Measurements from ENCODE around the gene C16orf87. TPM values are rescaled to one million over a fixed set of nuclear protein-coding genes. Genes with fewer than 3 reads are reported as not detected.

Gene C16orf87
- total RNA-seq, 1 experiment from 2014 or later, result 13.5 TPM

GRCh38 chr16:46763147-46763546 lies 67.8 kb downstream of the C16orf87 start:
- no peak for TF ChIP-seq CTCF (IDR thresholded peaks at IDR 0.05; ENCODE audit: unreplicated experiment)
- CTCF ChIA-PET, result no interaction called here
- H3K4me3 Mint-ChIP-seq (ENCODE audit: unreplicated experiment), result no peak overlapping the region
- intact Hi-C loops (cut with micrococcal nuclease), result no loop called here
- H3K27ac Mint-ChIP-seq (ENCODE audit: low read depth, unreplicated experiment), result no peak overlapping the region
- no peak for DNase-seq (ENCODE audit: unreplicated experiment)
- peaks cover 29% of the 10 kb centered on the region for H3K27me3 Mint-ChIP-seq (ENCODE audit: insufficient read depth, unreplicated experiment)
- H3K4me1 Mint-ChIP-seq (ENCODE audit: insufficient read depth, unreplicated experiment), result no peaks in the 10 kb centered on the region
- POLR2A ChIA-PET, result no interaction called here
- no TSS peak for BruUV-seq (replicated peaks)
- H3K9me3 Mint-ChIP-seq (ENCODE audit: unreplicated experiment), result no peaks in the 10 kb centered on the region
- H3K36me3 Mint-ChIP-seq (ENCODE audit: insufficient read depth, unreplicated experiment), result peaks cover 6% of the 10 kb centered on the region

GRCh38 chr16:46762583-46762982 lies 68.4 kb downstream of the C16orf87 start:
- H3K9me3 Mint-ChIP-seq (ENCODE audit: unreplicated experiment), result no peaks in the 10 kb centered on the region
- CTCF ChIA-PET, result no interaction called here
- BruUV-seq (replicated peaks), result no TSS peak
- peak; percentile 23 for DNase-seq (ENCODE audit: unreplicated experiment)
- intact Hi-C loops (cut with micrococcal nuclease), result no loop called here
- no peak for TF ChIP-seq CTCF (IDR thresholded peaks at IDR 0.05; ENCODE audit: unreplicated experiment)
- peaks cover 34% of the 10 kb centered on the region for H3K27me3 Mint-ChIP-seq (ENCODE audit: insufficient read depth, unreplicated experiment)
- no peak overlapping the region for H3K27ac Mint-ChIP-seq (ENCODE audit: low read depth, unreplicated experiment)
- H3K4me1 Mint-ChIP-seq (ENCODE audit: insufficient read depth, unreplicated experiment), result no peaks in the 10 kb centered on the region
- no peak overlapping the region for H3K4me3 Mint-ChIP-seq (ENCODE audit: unreplicated experiment)
- H3K36me3 Mint-ChIP-seq (ENCODE audit: insufficient read depth, unreplicated experiment), result peaks cover 6% of the 10 kb centered on the region
- POLR2A ChIA-PET, result no interaction called here

GRCh38 chr16:46759309-46759708 lies 71.7 kb downstream of the C16orf87 start:
- no peak for TF ChIP-seq CTCF (IDR thresholded peaks at IDR 0.05; ENCODE audit: unreplicated experiment)
- Mint-ChIP-seq H3K27me3 (ENCODE audit: insufficient read depth, unreplicated experiment) (peaks cover 34% of the 10 kb centered on the region), H3K4me3 (ENCODE audit: unreplicated experiment) (no peak overlapping the region), H3K4me1 (ENCODE audit: insufficient read depth, unreplicated experiment) (no peaks in the 10 kb centered on the region), H3K27ac (ENCODE audit: low read depth, unreplicated experiment) (no peak overlapping the region), H3K9me3 (ENCODE audit: unreplicated experiment) (no peaks in the 10 kb centered on the region), H3K36me3 (ENCODE audit: insufficient read depth, unreplicated experiment) (peaks cover 6% of the 10 kb centered on the region)
- ChIA-PET POLR2A (no interaction called here), CTCF (interaction anchor here (0.6 kb wide), 3 partner anchors 28 to 153 kb away, joined by 3 read pairs; no protein-coding TSS in a partner anchor)
- no TSS peak for BruUV-seq (replicated peaks)
- intact Hi-C loops (cut with micrococcal nuclease), result no loop called here
- no peak for DNase-seq (ENCODE audit: unreplicated experiment)

GRCh38 chr16:46757339-46758050 lies 73.5 kb downstream of the C16orf87 start:
- Mint-ChIP-seq H3K27ac (ENCODE audit: low read depth, unreplicated experiment) (no peak overlapping the region), H3K4me1 (ENCODE audit: insufficient read depth, unreplicated experiment) (no peaks in the 10 kb centered on the region), H3K4me3 (ENCODE audit: unreplicated experiment) (no peak overlapping the region), H3K27me3 (ENCODE audit: insufficient read depth, unreplicated experiment) (peaks cover 34% of the 10 kb centered on the region), H3K36me3 (ENCODE audit: insufficient read depth, unreplicated experiment) (peaks cover 6% of the 10 kb centered on the region), H3K9me3 (ENCODE audit: unreplicated experiment) (no peaks in the 10 kb centered on the region)
- BruUV-seq (replicated peaks), result no TSS peak
- CTCF ChIA-PET, result interaction anchor here (0.9 kb wide), 1 partner anchor 14 kb away, joined by 3 read pairs; no protein-coding TSS in a partner anchor
- TF ChIP-seq CTCF (IDR thresholded peaks at IDR 0.05; ENCODE audit: unreplicated experiment), result no peak
- POLR2A ChIA-PET, result interaction anchor here (0.6 kb wide), 1 partner anchor 65 kb away, joined by 3 read pairs; no protein-coding TSS in a partner anchor
- intact Hi-C loops (cut with micrococcal nuclease), result no loop called here
- DNase-seq (ENCODE audit: unreplicated experiment), result peak; percentile 12
